ENCODE results near the gene EXOC4. TPM values are rescaled to one million over a fixed set of nuclear protein-coding genes. Genes with fewer than 3 reads are reported as not detected.

Gene EXOC4
- total and polyA plus RNA-seq, 2 donors (not counting 3 experiments of a cell fraction or from before 2014, with no cell fraction given), result 20.3 to 73.1 TPM

DNA sequence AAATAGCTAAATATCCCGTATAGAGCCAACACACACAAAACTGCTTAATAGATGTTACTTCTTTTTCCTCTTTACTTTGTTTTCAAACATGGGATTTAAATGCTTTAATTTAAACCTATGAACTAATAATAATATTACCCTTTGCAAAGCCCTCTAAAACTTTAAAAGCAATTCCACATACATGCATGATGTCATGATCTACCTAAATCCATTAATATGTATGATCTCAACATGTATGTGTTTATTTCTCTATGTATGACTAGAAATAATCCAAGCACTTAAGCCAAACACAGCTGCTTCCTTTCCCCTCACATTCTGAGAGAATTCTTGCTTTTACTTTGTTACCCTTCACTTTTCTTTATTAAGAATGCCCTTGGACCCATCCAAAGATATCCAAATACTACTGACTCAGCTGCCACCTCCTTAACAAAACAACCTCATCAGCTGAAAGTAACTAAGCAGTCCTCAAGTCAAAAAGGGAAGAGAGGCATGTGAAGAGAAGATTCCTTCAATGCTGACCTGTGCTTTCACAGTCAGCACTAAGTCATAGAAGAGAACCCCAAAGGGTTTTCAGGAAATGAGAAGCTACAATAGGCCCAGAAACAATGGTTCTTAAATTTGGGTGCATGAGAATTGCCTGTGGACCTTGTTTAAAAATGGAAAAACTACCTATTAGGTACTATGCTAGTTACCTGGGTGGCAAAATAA, 607.9 kb downstream of the EXOC4 start:
- intact Hi-C loops (cut with micrococcal nuclease), result no loop called here
- dilution Hi-C loops (cut with MboI; ENCODE audit: extremely low pct_ligation_motif_present, low sequenced_read_pairs), result no loop called here
- H4K20me1 ChIP-seq (replicated peaks; ENCODE audit: control insufficient read depth, extremely low read depth, insufficient read depth, low read length), result no peaks in the 10 kb centered on the region
- peak; percentile 35 for FAIRE-seq
- no peak overlapping the region for H3K27ac ChIP-seq (ENCODE audit: insufficient read depth, low read depth, low read length)
- no peak overlapping the region for H3K4me3 ChIP-seq (replicated peaks in 1 of 3; ENCODE audit: insufficient read depth in 1 of 3, low read depth in 1 of 3, low read length in 3 of 3)
- H3K9me1 ChIP-seq (replicated peaks; ENCODE audit: control insufficient read depth, extremely low read depth, insufficient read depth, low read length), result no peaks in the 10 kb centered on the region
- TF ChIP-seq MYC (IDR thresholded peaks at IDR 0.05; ENCODE audit: low read depth, low read length) (no peak), JUN (IDR thresholded peaks at IDR 0.05; ENCODE audit: borderline replicate concordance, insufficient read depth, insufficient read length, low read depth) (no peak), FOS (IDR thresholded peaks at IDR 0.05; ENCODE audit: borderline replicate concordance, insufficient read depth, low read length) (no peak), POLR2AphosphoS5 (IDR thresholded peaks at IDR 0.05; ENCODE audit: insufficient read depth, low read depth, low read length) (no peak), POLR2A (IDR thresholded peaks at IDR 0.05; ENCODE audit: low read depth, low read length) (no peak), GATA2 (IDR thresholded peaks at IDR 0.05; ENCODE audit: insufficient read depth, insufficient read length, low read depth, low read length) (no peak), EZH2 (IDR thresholded peaks at IDR 0.05; ENCODE audit: borderline replicate concordance, low read depth, low read length, severe bottlenecking) (no peak)
- TF ChIP-seq, protein P1, sequence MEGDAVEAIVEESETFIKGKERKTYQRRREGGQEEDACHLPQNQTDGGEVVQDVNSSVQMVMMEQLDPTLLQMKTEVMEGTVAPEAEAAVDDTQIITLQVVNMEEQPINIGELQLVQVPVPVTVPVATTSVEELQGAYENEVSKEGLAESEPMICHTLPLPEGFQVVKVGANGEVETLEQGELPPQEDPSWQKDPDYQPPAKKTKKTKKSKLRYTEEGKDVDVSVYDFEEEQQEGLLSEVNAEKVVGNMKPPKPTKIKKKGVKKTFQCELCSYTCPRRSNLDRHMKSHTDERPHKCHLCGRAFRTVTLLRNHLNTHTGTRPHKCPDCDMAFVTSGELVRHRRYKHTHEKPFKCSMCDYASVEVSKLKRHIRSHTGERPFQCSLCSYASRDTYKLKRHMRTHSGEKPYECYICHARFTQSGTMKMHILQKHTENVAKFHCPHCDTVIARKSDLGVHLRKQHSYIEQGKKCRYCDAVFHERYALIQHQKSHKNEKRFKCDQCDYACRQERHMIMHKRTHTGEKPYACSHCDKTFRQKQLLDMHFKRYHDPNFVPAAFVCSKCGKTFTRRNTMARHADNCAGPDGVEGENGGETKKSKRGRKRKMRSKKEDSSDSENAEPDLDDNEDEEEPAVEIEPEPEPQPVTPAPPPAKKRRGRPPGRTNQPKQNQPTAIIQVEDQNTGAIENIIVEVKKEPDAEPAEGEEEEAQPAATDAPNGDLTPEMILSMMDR (IDR thresholded peaks at IDR 0.05; ENCODE audit: extremely low read depth in 1 of 2, insufficient read depth in 1 of 2, low read depth in 1 of 2, low read length in 2 of 2), result no peak
- TF ChIP-seq, protein P2, sequence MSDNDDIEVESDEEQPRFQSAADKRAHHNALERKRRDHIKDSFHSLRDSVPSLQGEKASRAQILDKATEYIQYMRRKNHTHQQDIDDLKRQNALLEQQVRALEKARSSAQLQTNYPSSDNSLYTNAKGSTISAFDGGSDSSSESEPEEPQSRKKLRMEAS (IDR thresholded peaks at IDR 0.05; ENCODE audit: insufficient read depth, insufficient read length), result no peak
- no peak overlapping the region for H3K4me2 ChIP-seq (ENCODE audit: insufficient read depth, low read length)
- H3K79me2 ChIP-seq (ENCODE audit: control insufficient read depth, insufficient read depth, low read length), result no peaks in the 10 kb centered on the region
- H3K27me3 ChIP-seq (ENCODE audit: control insufficient read depth in 2 of 2, insufficient read depth in 2 of 2, low read length in 2 of 2), result no peaks in the 10 kb centered on the region
- no peak overlapping the region for H3K9ac ChIP-seq (replicated peaks; ENCODE audit: extremely low read depth, insufficient read depth, low read length)
- no peaks in the 10 kb centered on the region for H3K36me3 ChIP-seq (ENCODE audit: control insufficient read depth in 2 of 2, extremely low read depth in 1 of 2, insufficient read depth in 2 of 2, low read length in 2 of 2)
- ChIA-PET CTCF (interaction anchor here (0.8 to 1.7 kb wide), 2 partner anchors 9 to 17 kb away, joined by 3 to 5 read pairs; no protein-coding TSS in a partner anchor), POLR2A (interaction anchor here (0.6 kb wide), 1 partner anchor 22 kb away, joined by 3 read pairs; no protein-coding TSS in a partner anchor)
- peaks cover 6% of the 10 kb centered on the region for H3K4me1 ChIP-seq (ENCODE audit: control insufficient read depth, extremely low read depth, insufficient read depth, low read length)
- H3K9me3 ChIP-seq (replicated peaks; ENCODE audit: control insufficient read depth, insufficient read depth, low read length), result no peaks in the 10 kb centered on the region
- H2AFZ ChIP-seq (ENCODE audit: low read depth, low read length), result no peak overlapping the region
- DNase-seq (ENCODE audit: low read depth, low spot score), result peak; percentile 74
- BruUV-seq (replicated peaks), result no TSS peak
